Glomerular endothelial cell (primary cell): ENCODE data around the gene RAB10. TPM values are rescaled to one million over a fixed set of nuclear protein-coding genes. Genes with fewer than 3 reads are reported as not detected.
A peak's percentile ranks its signal among the peaks of the same experiment; 100 is the strongest.
"Not testable (repeated sequence)": the region's sequence is repeated elsewhere in the genome, so short reads cannot be mapped to it uniquely, and the experiment has no call there.

Experiments
- DNase-seq: peaks from one replicate; pipeline ENCODE4 v3.0.0-alpha.2; 2011; ENCODE audit warnings: low read depth, low spot score; ENCODE audit errors: extremely low read depth
- total RNA-seq: library from RNA; depleted of rRNA; stranded (reverse); fragments of >200 nt; gene quantifications from 2 replicates; pipeline ENCODE4 v1.2.3, GENCODE V29; 2015

The RAB10 gene
- total RNA-seq, 1 donor from 2014 or later, result 180 TPM

- DNase-seq, result no peak
Observed at GRCh38 chr2:26054598-26055348, 20.9 kb downstream of the RAB10 start.

DNA sequence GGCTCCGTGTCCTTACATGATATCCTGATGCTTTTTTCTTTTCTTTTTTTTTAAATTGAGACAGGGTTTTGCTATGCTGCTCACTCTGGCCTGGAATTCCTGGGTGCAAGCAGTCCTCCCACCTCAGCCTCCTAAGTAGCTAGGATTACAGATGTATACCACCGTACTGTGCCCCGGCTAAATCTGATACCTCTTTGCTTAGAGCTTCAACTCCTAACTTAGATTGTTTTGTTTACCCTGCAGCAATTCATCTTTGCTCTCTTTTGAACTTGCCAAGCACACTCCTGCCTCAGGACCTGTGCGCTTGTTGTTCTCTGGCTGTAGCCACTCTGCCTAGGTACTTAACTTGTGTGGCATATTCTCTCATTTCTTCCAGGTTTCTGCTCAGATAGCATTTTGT, 24.5 kb downstream of the RAB10 start:
- DNase-seq, result no peak

- no peak for DNase-seq
Observed at GRCh38 chr2:26059542-26059941, 25.7 kb downstream of the RAB10 start.

DNA sequence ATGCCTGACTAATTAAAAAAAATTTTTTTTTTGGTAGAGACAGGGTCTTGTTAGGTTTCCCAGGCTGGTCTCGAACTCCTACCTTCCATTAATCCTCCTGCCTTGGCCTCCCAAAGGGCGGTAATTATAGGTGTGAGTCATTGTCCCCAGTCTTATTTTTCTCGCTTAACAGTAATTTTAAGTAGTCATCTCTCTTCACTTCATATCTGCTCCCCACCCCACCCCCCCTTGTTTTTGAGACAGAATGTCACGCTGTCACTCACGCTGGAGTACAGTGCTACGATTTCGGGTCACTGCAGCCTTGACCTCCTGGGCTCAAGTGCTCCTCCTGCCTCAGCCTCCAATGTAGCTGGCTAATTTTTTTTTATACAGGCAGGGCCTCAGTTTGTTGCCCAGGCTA, 27.7 kb downstream of the RAB10 start:
- no peak for DNase-seq

- no peak for DNase-seq
Observed at GRCh38 chr2:26064846-26065245, 31.0 kb downstream of the RAB10 start.

DNA sequence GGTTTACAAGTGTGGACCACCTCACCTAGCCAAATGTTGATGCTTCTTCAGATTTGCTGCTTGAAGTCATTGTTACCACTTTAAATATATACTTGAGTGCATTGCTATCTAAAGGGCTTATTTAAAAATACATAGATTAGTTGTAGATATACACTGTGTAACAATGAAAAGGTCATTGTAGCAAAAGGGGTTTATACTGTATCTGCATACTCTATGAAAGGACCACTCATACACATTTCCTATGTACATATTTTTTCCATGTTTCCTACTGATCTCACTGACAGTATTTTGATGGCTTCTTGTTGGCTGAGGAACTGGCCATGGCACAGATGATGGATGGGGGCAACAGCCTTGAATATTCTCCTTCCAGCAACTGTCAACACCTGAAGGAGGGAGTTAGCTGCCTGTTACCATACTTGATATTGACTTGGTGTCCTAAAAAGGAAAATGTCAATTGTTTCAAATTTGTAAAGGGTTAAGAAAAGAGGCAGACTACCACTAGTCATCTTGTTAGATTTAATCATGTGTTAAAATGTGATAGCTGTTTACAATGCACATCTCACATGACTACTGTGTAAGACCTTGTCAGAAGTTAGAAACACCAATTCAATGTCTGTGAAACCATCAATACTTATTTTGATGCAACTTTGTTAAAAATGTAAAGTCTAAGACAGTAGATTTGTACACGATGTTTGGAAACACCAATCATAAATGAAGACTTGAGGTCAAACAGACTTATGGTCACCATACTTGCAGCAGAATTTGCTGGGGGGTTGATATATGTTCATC, 33.5 kb downstream of the RAB10 start:
- DNase-seq, result no peak

DNA sequence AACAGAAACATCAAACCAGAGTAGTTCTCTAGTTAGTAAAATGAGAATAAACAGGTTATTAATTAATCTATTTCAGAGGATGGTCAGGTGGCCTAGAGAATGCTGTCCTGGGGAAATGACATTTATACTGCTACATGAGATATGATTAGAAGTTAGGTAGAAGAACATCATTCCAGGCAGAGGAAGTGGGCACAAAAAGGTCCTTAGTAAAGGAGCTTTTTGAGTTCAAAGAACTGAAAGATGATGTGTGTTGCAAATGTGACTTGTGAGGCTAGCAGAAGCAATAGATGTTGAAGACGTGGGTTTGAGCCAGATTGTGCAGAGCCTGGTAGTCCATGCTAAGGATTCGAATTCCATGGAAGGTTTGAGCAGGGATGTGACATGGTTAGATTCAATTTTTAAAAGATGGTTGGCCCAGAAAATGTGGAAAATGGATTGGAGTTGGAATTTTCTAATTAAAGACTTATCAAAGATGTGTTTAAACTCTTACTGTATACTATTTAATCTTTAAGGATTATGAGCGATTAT, 34.2 kb downstream of the RAB10 start:
- no peak for DNase-seq

DNA sequence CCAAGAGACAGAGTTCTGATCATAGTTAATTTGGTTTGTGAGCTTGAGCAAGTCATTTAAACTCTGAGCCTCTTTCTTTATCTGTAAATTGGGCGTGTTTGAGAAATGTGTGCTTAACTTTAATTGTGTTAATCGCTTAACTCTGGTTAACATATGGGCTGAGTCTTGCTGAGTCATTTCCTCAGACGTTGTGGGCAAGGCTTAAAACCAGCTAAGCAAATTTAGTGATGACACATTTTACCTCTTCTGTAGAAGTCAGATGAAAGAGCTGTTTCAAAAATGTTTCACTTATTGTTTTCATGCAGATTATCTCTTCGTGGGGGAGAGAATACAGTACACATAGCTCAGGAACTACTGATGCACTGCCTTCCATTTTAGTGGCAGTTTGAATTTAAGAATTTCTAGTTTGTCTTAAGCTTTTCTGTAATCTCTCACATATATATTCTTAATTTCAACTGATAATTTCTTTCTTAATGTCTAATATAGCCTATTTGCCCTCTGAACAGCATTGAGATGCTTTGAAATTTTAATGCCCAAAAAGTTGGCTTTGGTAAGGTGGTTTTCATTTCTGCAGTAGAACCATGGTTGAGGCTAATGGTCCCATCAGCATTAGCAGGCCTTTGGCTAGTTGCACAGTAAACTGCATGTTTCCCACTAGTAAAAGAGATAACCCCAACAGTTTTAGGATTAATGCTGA, 34.9 kb downstream of the RAB10 start:
- DNase-seq, result peak; percentile 71

DNA sequence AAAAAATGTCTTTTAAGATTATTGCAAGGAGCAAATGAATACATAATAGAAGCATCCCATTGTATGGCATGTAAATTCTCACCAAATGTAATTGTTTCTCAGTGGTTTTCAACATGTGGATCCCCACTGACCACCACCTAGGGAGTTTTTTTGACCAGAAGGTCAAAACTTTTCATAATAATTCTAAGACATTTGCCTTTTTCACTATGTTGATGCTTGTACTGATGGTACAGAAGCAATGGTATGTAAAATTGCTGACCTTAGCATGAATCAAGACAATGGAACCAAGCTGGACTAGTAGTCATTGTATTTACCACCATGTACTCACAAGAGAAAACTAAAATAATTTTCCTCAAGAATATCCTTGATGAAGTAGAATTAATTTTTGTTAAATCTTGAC, 36.8 kb downstream of the RAB10 start:
- DNase-seq, result no peak

DNA sequence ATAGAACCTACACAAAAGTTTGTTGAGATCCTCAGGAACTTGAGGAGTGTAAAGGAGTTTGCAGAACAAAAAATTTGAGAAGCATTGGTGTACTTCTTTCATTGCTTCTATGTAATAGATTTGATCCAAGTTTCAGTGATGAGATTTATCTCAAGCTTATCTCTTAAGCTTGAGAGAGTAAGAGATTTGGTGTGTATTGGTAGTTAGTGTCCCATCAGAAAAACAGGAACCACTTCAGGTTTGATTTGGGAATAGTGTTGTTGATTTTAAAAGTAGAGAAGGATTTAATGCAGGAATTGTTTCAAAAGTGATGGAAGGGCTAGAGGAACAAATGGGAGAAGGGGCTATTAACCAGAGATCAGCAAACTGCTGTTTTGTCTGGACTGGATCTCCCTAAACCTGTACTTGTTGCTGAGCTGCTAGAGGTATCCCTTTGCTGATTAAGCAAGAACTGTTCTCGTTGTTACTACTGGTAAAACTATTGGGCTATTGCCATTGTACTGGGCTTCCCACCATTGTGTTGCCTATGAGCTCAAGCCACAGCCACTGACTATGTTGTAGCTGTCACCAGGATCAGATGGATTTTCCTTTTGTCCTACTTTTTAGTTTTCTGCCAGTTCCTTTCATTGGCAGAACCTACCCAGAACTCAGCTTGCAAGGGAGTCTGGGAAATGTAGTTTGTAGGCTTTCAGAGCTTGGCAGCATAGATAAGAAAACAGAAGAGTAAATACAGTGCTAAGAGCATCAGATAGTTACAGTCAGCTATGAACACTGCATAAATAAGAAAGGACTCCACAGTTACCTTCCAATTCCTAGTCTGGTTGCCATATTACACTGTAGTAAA, 39.3 kb downstream of the RAB10 start:
- no peak for DNase-seq

GRCh38 chr2:26073830-26074229, 39.9 kb downstream of the RAB10 start:
- DNase-seq, result no peak

- no peak for DNase-seq
Observed at GRCh38 chr2:26074676-26075075, 40.8 kb downstream of the RAB10 start.

DNA sequence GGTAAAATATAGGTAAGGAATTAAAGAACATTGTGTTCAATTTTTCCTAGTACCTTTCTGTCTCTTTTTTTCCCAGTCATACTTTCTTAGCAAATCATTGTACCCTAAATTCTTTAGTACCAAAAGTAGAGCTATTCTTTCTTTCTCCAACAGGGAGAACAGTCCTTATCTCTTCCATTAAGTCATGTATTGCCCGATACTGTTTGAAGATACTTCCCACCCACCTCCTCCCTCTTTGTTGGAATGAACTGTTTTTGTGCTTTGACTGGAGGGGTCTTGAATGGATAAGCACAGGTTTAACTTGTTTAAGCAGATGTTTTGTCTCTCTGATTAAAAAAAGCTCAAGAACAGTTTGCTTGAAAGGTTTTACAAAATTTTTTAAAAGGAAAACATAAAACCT, 41.3 kb downstream of the RAB10 start:
- no peak for DNase-seq

DNA sequence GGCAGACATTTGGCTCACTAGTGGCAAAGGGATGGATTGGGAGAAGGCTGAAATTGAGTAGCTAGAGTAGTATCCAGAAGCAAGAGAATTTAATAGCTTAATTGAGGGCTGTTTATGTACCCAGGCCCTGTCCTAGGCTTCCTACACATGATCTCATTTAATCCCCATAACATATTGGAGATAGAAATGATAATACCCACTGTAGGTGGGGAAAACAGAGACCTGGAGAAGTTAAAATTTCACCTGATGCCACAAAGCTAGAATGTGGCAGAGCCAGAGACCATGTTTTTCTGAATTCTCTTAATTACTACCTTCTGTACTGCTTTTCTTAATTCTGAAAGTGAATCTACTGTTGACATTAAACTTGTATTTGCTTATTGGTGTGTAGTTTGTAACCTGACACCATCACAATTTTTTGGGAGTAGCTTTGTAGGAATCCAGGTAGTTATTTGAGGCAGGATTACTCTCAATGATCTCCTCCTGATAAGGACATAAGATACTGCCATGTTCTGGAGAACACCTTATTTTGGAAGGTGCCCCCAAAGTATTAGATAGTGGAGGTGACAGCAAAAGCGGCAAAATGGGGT, 42.2 kb downstream of the RAB10 start:
- DNase-seq, result no peak

DNA sequence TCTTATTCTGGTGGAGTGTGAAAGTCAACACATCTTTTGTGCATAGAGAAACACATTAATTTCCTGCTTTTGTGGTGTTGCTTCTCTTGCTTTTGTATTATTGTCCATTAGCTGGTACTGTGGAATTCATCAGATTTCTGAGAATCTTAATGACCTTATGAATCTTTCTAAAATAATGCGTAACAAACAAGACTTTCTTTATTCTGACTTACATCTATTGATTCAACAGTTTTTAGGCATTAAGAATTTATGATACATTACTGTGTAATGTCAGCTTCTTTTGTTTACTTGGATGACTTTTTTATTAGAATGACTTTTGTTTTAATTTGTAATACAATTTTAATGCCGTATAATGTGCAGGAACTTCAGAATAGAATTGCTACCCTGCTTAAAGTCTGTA, 43.4 kb downstream of the RAB10 start:
- no peak for DNase-seq

DNA sequence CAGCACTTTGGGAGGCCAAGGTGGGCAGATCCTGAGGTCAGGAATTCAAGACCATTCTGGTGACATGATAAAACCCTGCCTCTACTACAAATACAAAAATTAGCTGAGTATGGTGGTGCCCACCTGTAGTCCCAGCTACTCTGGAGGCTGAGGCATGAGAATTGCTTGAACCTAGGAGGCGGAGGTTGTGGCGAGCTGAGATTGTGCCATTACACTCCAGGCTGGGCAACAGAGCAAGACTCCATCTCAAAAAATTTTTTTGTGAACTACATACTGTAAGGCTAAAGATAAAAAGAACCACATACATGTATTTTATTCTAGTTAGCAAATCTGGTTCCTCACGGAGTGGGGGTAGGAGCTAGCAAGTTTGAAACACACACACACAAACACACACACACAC, 45.1 kb downstream of the RAB10 start:
- DNase-seq, result no peak

- DNase-seq, result no peak
Observed at GRCh38 chr2:26080356-26080755, 46.5 kb downstream of the RAB10 start.

DNA sequence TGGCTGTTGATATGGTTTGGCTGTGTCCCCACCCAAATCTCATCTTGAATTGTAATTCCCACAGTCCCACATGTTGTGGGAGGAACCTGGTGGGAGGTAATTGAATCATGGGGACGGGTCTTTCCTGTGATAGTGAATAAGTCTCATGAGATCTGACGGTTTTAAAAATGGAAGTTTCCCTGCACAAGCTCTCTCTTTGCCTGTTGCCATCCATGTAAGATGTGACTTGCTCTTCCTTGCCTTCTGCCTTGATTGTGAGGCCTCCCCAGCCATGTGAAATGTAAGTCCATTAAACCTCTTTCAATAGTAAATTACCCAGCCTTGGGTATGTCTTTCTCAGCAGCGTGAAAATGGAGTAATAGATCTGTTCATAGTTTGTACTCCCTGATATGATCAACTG, 47.0 kb downstream of the RAB10 start:
- DNase-seq, result not testable (repeated sequence)

DNA sequence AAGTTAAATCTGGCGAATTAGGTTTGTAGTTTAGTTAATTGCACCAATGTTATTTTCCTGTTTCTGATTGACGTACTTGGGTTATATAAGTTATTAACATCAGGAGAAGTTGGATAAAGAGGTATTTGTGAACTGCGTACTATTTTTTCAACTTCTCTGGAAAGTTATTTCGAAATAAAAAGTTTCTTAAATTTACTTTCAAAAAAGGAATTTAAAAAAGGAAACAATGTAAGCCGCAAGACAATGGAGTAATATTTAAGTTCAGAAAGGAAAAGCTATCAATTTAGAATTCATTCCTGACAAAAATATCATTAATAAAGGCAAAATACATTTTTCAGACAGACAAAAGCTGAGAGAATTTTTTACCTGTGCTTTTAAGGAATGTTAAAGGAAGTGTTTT, 47.7 kb downstream of the RAB10 start:
- no peak for DNase-seq

GRCh38 chr2:26086155-26086637, 52.3 kb downstream of the RAB10 start:
- DNase-seq, result peak; percentile 34
